GM06990 (cell line): ENCODE data around the gene S1PR1.

Source experiments
- DNase-seq: peaks from one replicate; pipeline ENCODE4 v3.0.0-alpha.2; 2011; ENCODE audit not compliant: insufficient read length; ENCODE audit errors: extremely low read depth
- H3K27me3 ChIP-seq: replicated peaks from 2 replicates; pipeline ENCODE4 v1.6.0; 2011; ENCODE audit warnings: low read length; ENCODE audit not compliant: control insufficient read depth, insufficient read depth
- H3K36me3 ChIP-seq: 2 replicates; pipeline ENCODE4 v1.5.1; 2011; ENCODE audit warnings: low read length; ENCODE audit not compliant: control insufficient read depth, insufficient read depth
- H3K4me3 ChIP-seq: replicated peaks from 2 replicates; pipeline ENCODE4 v1.5.1; 2011; ENCODE audit warnings: low read depth, mild to moderate bottlenecking, control low read depth, low read length
- CTCF ChIP-seq: IDR thresholded peaks from 2 replicates; pipeline ENCODE4 v1.5.1; 2011; ENCODE audit warnings: low read length, control low read depth, mild to moderate bottlenecking, inconsistent platforms; ENCODE audit not compliant: insufficient read depth, poor library complexity, severe bottlenecking

S1PR1 gene

GRCh38 chr1:101275672-101276071 lies 38.9 kb downstream of the S1PR1 start:
- no peak for TF ChIP-seq CTCF

GRCh38 chr1:101276818-101277217 lies 40.0 kb downstream of the S1PR1 start:
- Histone ChIP-seq H3K4me3 (no peak overlapping the region), H3K36me3 (no peaks in the 10 kb centered on the region), H3K27me3 (no peaks in the 10 kb centered on the region)
- no peak for TF ChIP-seq CTCF
- no peak for DNase-seq

More at GRCh38 chr1:101275672-101276071, 38.9 kb downstream of the S1PR1 start:
- Histone ChIP-seq H3K27me3 (no peaks in the 10 kb centered on the region), H3K4me3 (no peak overlapping the region), H3K36me3 (no peaks in the 10 kb centered on the region)
- DNase-seq = no peak

GRCh38 chr1:101278238-101278637 lies 41.4 kb downstream of the S1PR1 start:
- Histone ChIP-seq H3K36me3 (no peaks in the 10 kb centered on the region), H3K27me3 (no peaks in the 10 kb centered on the region), H3K4me3 (no peak overlapping the region)
- no peak for DNase-seq
- TF ChIP-seq CTCF = no peak

- no peaks in the 10 kb centered on the region for H3K36me3 ChIP-seq
- no peak for DNase-seq
- H3K4me3 ChIP-seq = no peak overlapping the region
Observed at GRCh38 chr1:101278845-101279244, 42.0 kb downstream of the S1PR1 start.

GRCh38 chr1:101280049-101280592 lies 43.3 kb downstream of the S1PR1 start:
- H3K36me3 ChIP-seq = no peaks in the 10 kb centered on the region
- TF ChIP-seq CTCF = no peak
- no peak overlapping the region for H3K4me3 ChIP-seq
- no peak for DNase-seq
- no peaks in the 10 kb centered on the region for H3K27me3 ChIP-seq

More at GRCh38 chr1:101278845-101279244, 42.0 kb downstream of the S1PR1 start:
- no peaks in the 10 kb centered on the region for H3K27me3 ChIP-seq
- no peak for TF ChIP-seq CTCF

GRCh38 chr1:101280942-101281654 lies 44.3 kb downstream of the S1PR1 start:
- no peak overlapping the region for H3K4me3 ChIP-seq
- H3K36me3 ChIP-seq = no peaks in the 10 kb centered on the region
- no peaks in the 10 kb centered on the region for H3K27me3 ChIP-seq
- TF ChIP-seq CTCF = no peak
- no peak for DNase-seq
